Neural cell (in vitro differentiated cells): ENCODE data around the gene RUVBL1. TPM values are rescaled to one million over a fixed set of nuclear protein-coding genes. Genes with fewer than 3 reads are reported as not detected.

Experiments
- H2AFZ ChIP-seq: fragments of 200-600, 300-800 bp; sonication (generic), shearing (Covaris generic); 2 replicates; pipeline ENCODE4 v1.6.0; 2014; ENCODE audit warnings: low read depth, mild to moderate bottlenecking, antibody characterized with exemption, low read length, moderate library complexity
- H3F3A ChIP-seq: fragments of 200-600 bp; shearing (Covaris generic); 2 replicates; pipeline ENCODE4 v1.6.1; 2016; ENCODE audit warnings: mild to moderate bottlenecking, moderate library complexity, mixed read lengths, antibody characterized with exemption, low read length; ENCODE audit not compliant: insufficient read depth, poor library complexity, severe bottlenecking
- H3K27ac ChIP-seq: fragments of 200-600, 300-800 bp; sonication (generic), shearing (Covaris generic); 2 replicates; pipeline ENCODE4 v1.5.1; 2014; ENCODE audit warnings: mild to moderate bottlenecking, low read length, moderate library complexity
- H3K27me3 ChIP-seq: fragments of 300-800, 200-600 bp; sonication (generic), shearing (Covaris generic); 2 replicates; pipeline ENCODE4 v1.6.0; 2014; ENCODE audit warnings: mild to moderate bottlenecking, low read depth, low read length, moderate library complexity; ENCODE audit not compliant: insufficient read depth
- H3K36me3 ChIP-seq: fragments of 300-800, 200-600 bp; sonication (generic), shearing (Covaris generic); 2 replicates; pipeline ENCODE4 v1.5.1; 2014; ENCODE audit warnings: mild to moderate bottlenecking, antibody characterized with exemption, low read length, moderate library complexity; ENCODE audit not compliant: insufficient read depth
- H3K4me2 ChIP-seq: fragments of 300-800, 200-600 bp; sonication (generic), shearing (Covaris generic); 2 replicates; pipeline ENCODE4 v1.6.0; 2014; ENCODE audit warnings: mild to moderate bottlenecking, low read length
- H3K4me3 ChIP-seq: fragments of 300-800, 200-600 bp; sonication (generic), shearing (Covaris generic); 2 replicates; pipeline ENCODE4 v1.5.1; 2014; ENCODE audit warnings: mild to moderate bottlenecking, low read length, moderate library complexity
- H3K79me2 ChIP-seq: fragments of 200-600 bp; shearing (Covaris generic); replicated peaks from 2 replicates; pipeline ENCODE4 v1.6.0; 2014; ENCODE audit warnings: mild to moderate bottlenecking, low read length, moderate library complexity; ENCODE audit not compliant: insufficient read depth
- H3K9ac ChIP-seq: fragments of 300-800, 200-600 bp; sonication (generic), shearing (Covaris generic); 2 replicates; pipeline ENCODE4 v1.6.1; 2016; ENCODE audit warnings: mild to moderate bottlenecking, low read length, mixed read lengths
- H3K9me2 ChIP-seq: fragments of 200-600 bp; shearing (Covaris generic); 2 replicates; pipeline ENCODE4 v1.6.1; 2016; ENCODE audit warnings: mild to moderate bottlenecking, low read length, mixed read lengths; ENCODE audit not compliant: insufficient read depth
- H3K9me3 ChIP-seq: fragments of 200-600, 300-800 bp; sonication (generic), shearing (Covaris generic); 2 replicates; pipeline ENCODE4 v1.6.1; 2016; ENCODE audit warnings: mild to moderate bottlenecking, mixed run types, low read length, moderate library complexity, mixed read lengths
- H4K20me1 ChIP-seq: fragments of 200-600 bp; shearing (Covaris generic); 2 replicates; pipeline ENCODE4 v1.6.1; 2016; ENCODE audit warnings: mild to moderate bottlenecking, mixed run types; ENCODE audit not compliant: insufficient read depth
- EP300 ChIP-seq: fragments of 450-650 bp; conservative IDR thresholded peaks from 2 replicates; pipeline ENCODE4 v1.6.1; 2014; ENCODE audit warnings: antibody characterized with exemption, mild to moderate bottlenecking, moderate library complexity; ENCODE audit not compliant: poor library complexity, severe bottlenecking
- EZH2 ChIP-seq: fragments of 200-600, 300-800 bp; shearing (Covaris generic), sonication (generic); IDR thresholded peaks from 2 replicates; pipeline ENCODE4 v1.6.1; 2014; ENCODE audit warnings: antibody characterized with exemption, low read length, borderline replicate concordance, mild to moderate bottlenecking; ENCODE audit not compliant: insufficient read depth, poor library complexity, severe bottlenecking
- MXI1 ChIP-seq: fragments of 450-650 bp; conservative IDR thresholded peaks from 2 replicates; pipeline ENCODE4 v1.6.1; 2014; ENCODE audit warnings: antibody characterized with exemption, mild to moderate bottlenecking; ENCODE audit not compliant: poor library complexity, severe bottlenecking
- POLR2AphosphoS5 ChIP-seq: IDR thresholded peaks from 2 replicates; pipeline ENCODE4 v1.6.1; 2012
- RAD21 ChIP-seq: fragments of 450-650 bp; conservative IDR thresholded peaks from 2 replicates; pipeline ENCODE4 v1.6.1; 2014; ENCODE audit warnings: antibody characterized with exemption, mild to moderate bottlenecking, moderate library complexity
- SMC3 ChIP-seq: fragments of 450-650 bp; conservative IDR thresholded peaks from 2 replicates; pipeline ENCODE4 v1.6.1; 2014; ENCODE audit warnings: antibody characterized with exemption, mild to moderate bottlenecking, moderate library complexity; ENCODE audit not compliant: poor library complexity
- TAF1 ChIP-seq: IDR thresholded peaks from 2 replicates; pipeline ENCODE4 v1.6.1; 2012; ENCODE audit warnings: low read depth
- polyA plus RNA-seq: library from polyadenylated mRNA; depleted of rRNA; stranded (reverse); fragments of >200 nt; gene quantifications from 2 replicates; pipeline ENCODE4 v1.2.3, GENCODE V29; 2014
- TF ChIP-seq, protein P1 (sequence below): fragments of 450-650 bp; IDR thresholded peaks from 2 replicates; pipeline ENCODE4 v1.5.1; 2014; ENCODE audit warnings: antibody characterized with exemption, mild to moderate bottlenecking, moderate library complexity; ENCODE audit not compliant: poor library complexity, severe bottlenecking
- TF ChIP-seq, protein P2 (sequence below): IDR thresholded peaks from 2 replicates; pipeline ENCODE4 v1.6.1; 2012; ENCODE audit warnings: borderline replicate concordance

Gene RUVBL1
- polyA plus RNA-seq, 1 donor from 2014 or later: 83.3 TPM

DNA sequence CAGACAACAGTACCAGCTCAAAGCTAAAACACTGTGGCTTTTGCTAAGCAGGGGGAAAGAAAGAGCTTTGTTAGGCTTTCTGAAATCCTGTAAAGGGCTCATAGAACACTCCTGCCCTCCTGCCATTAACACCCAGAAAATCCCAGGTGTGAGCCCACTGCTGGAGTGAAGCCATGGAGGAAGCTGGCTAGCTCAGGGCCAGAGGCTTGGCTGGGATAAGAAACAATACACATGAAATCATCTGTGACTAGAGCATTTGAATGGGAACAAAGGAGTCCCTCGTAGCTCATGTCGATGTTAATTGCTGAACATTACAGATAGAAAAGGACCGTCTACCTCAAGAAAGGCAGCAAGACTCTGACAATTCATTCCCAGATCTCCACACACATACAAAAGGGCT, 23.5 kb downstream of the RUVBL1 start:
- Histone ChIP-seq H3F3A (no peaks in the 10 kb centered on the region), H3K9me2 (no peaks in the 10 kb centered on the region), H2AFZ (no peak overlapping the region), H3K79me2 (no peaks in the 10 kb centered on the region), H3K9ac (no peak overlapping the region), H3K27me3 (no peaks in the 10 kb centered on the region), H3K4me2 (no peak overlapping the region), H3K27ac (no peak overlapping the region), H4K20me1 (no peaks in the 10 kb centered on the region), H3K9me3 (no peaks in the 10 kb centered on the region), H3K36me3 (peaks cover 3% of the 10 kb centered on the region), H3K4me3 (no peak overlapping the region)
- TF ChIP-seq RAD21 (no peak), SMC3 (no peak), EZH2 (no peak), MXI1 (no peak), EP300 (no peak), TAF1 (no peak), POLR2AphosphoS5 (no peak)
- TF ChIP-seq, protein P1, sequence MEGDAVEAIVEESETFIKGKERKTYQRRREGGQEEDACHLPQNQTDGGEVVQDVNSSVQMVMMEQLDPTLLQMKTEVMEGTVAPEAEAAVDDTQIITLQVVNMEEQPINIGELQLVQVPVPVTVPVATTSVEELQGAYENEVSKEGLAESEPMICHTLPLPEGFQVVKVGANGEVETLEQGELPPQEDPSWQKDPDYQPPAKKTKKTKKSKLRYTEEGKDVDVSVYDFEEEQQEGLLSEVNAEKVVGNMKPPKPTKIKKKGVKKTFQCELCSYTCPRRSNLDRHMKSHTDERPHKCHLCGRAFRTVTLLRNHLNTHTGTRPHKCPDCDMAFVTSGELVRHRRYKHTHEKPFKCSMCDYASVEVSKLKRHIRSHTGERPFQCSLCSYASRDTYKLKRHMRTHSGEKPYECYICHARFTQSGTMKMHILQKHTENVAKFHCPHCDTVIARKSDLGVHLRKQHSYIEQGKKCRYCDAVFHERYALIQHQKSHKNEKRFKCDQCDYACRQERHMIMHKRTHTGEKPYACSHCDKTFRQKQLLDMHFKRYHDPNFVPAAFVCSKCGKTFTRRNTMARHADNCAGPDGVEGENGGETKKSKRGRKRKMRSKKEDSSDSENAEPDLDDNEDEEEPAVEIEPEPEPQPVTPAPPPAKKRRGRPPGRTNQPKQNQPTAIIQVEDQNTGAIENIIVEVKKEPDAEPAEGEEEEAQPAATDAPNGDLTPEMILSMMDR: no peak
- TF ChIP-seq, protein P2, sequence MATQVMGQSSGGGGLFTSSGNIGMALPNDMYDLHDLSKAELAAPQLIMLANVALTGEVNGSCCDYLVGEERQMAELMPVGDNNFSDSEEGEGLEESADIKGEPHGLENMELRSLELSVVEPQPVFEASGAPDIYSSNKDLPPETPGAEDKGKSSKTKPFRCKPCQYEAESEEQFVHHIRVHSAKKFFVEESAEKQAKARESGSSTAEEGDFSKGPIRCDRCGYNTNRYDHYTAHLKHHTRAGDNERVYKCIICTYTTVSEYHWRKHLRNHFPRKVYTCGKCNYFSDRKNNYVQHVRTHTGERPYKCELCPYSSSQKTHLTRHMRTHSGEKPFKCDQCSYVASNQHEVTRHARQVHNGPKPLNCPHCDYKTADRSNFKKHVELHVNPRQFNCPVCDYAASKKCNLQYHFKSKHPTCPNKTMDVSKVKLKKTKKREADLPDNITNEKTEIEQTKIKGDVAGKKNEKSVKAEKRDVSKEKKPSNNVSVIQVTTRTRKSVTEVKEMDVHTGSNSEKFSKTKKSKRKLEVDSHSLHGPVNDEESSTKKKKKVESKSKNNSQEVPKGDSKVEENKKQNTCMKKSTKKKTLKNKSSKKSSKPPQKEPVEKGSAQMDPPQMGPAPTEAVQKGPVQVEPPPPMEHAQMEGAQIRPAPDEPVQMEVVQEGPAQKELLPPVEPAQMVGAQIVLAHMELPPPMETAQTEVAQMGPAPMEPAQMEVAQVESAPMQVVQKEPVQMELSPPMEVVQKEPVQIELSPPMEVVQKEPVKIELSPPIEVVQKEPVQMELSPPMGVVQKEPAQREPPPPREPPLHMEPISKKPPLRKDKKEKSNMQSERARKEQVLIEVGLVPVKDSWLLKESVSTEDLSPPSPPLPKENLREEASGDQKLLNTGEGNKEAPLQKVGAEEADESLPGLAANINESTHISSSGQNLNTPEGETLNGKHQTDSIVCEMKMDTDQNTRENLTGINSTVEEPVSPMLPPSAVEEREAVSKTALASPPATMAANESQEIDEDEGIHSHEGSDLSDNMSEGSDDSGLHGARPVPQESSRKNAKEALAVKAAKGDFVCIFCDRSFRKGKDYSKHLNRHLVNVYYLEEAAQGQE: no peak

DNA sequence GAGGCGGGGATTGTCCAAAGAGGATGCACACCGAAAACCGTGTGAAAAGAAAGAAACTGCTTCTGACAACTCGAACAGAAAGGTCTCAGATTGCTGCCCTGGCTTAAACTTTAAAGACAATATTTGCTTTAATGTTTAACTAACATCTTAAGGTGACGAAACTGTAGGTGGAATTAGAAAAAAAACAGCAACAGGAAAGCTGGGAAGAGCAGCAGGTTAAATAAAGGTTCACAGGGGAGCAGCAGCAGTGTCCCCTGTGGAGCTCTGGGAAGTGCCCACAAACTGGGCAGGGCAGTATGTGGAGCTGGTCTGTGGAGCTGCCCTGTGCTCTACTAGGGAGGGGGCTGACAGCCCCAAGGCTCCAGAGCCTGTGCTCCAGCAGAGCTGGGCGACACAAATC, 25.4 kb downstream of the RUVBL1 start:
- H4K20me1 ChIP-seq: no peaks in the 10 kb centered on the region
- H2AFZ ChIP-seq: no peak overlapping the region
- no peaks in the 10 kb centered on the region for H3K27me3 ChIP-seq
- peaks cover 3% of the 10 kb centered on the region for H3K36me3 ChIP-seq
- H3F3A ChIP-seq: no peaks in the 10 kb centered on the region
- H3K9ac ChIP-seq: no peak overlapping the region
- H3K27ac ChIP-seq: no peak overlapping the region
- H3K9me3 ChIP-seq: no peaks in the 10 kb centered on the region
- H3K4me2 ChIP-seq: no peak overlapping the region
- H3K9me2 ChIP-seq: no peaks in the 10 kb centered on the region
- no peak for TF ChIP-seq RAD21
- no peak for TF ChIP-seq POLR2AphosphoS5
- TF ChIP-seq SMC3: no peak
- TF ChIP-seq, protein P2: no peak
- TF ChIP-seq MXI1: no peak
- TF ChIP-seq, protein P1: no peak
- TF ChIP-seq EZH2: no peak
- TF ChIP-seq EP300: no peak
- TF ChIP-seq TAF1: no peak
- no peaks in the 10 kb centered on the region for H3K79me2 ChIP-seq
- H3K4me3 ChIP-seq: no peak overlapping the region
